Heart left ventricle (tissue), 16 donors: ENCODE data around the gene USP9Y. TPM values are rescaled to one million over a fixed set of nuclear protein-coding genes. Genes with fewer than 3 reads are reported as not detected.
"Not testable (repeated sequence)": the region's sequence is repeated elsewhere in the genome, so short reads cannot be mapped to it uniquely, and the experiment has no call there.

ENCODE experiments used
- ATAC-seq, 4 donors: fragments of 200-7000 bp; cut with Tn5 transposase; one replicate each; pipeline ENCODE4 v1.9.1; 2020 to 2022; ENCODE audit warnings: moderate library complexity in 4 of 4, mild to moderate bottlenecking in 3 of 4, moderate number of reproducible peaks in 1 of 4
- DNase-seq, 5 donors: peaks; one replicate each; pipeline ENCODE4 v3.0.0-alpha.2; 2020
- H3K27ac ChIP-seq, 12 donors: fragments of 200-600 bp; sonication (generic) in 4 of 12; one replicate each; pipeline versions ENCODE4 v1.5.0 to v1.8.0; 2016 to 2022; ENCODE audit warnings: mild to moderate bottlenecking in 2 of 12
- H3K27me3 ChIP-seq, 9 donors: fragments of 200-600 bp; sonication (generic) in 2 of 9; one replicate each; pipeline versions ENCODE4 v1.5.1 to v1.8.0; 2016 to 2022; ENCODE audit warnings: mild to moderate bottlenecking in 3 of 9
- H3K36me3 ChIP-seq, 9 donors: fragments of 200-600 bp; sonication (generic) in 2 of 9; one replicate each; pipeline versions ENCODE4 v1.5.0 to v1.8.0; 2018 to 2022; ENCODE audit warnings: mild to moderate bottlenecking in 2 of 9
- H3K4me1 ChIP-seq, 12 donors: fragments of 200-600 bp; sonication (generic) in 4 of 12; one replicate each; pipeline versions ENCODE4 v1.5.0 to v1.8.0; 2016 to 2022; ENCODE audit warnings: mild to moderate bottlenecking in 3 of 12
- H3K4me3 ChIP-seq, 12 donors: fragments of 200-600 bp; sonication (generic) in 4 of 12; one replicate each; pipeline versions ENCODE4 v1.5.0 to v1.8.0; 2017 to 2022; ENCODE audit warnings: mild to moderate bottlenecking in 9 of 12, moderate library complexity in 4 of 12
- H3K9me3 ChIP-seq, 12 donors: fragments of 200-600 bp; sonication (generic) in 4 of 12; one replicate each; pipeline versions ENCODE4 v1.5.0 to v1.8.0; 2016 to 2022; ENCODE audit warnings: mild to moderate bottlenecking in 1 of 12
- POLR2A ChIP-seq, 2 donors: fragments of 450-650 bp; IDR thresholded peaks; one replicate each; pipeline ENCODE4 v1.6.1; 2017; ENCODE audit warnings: antibody characterized with exemption in 2 of 2, mild to moderate bottlenecking in 2 of 2, moderate library complexity in 2 of 2
- WGBS, 4 donors: extraction: QIAGEN DNeasy Blood & Tissue Kit in 2 of 4; methylation state at CpG; one replicate each; pipeline versions ENCODE4 v1.1.5 to v1.1.7; 2013 to 2018; 5-methylcytosine and 5-hydroxymethylcytosine counted together
- intact Hi-C, 10 donors: fragments of 100-400 bp; cut with DNase I; formaldehyde crosslinking; loops; one replicate each; pipeline versions ENCODE4 v1.11.1 to v1.14.2; 2022
- polyA plus RNA-seq, 2 donors: library from polyadenylated mRNA; stranded (reverse); fragments of 200-250 nt; gene quantifications; one replicate each; pipeline ENCODE4 v1.2.3, GENCODE V29; 2013
- total RNA-seq, 9 donors: library from RNA; depleted of rRNA in 2 of 9; stranded (reverse); fragments of >200 nt in 2 of 9; fragmentation: NEBNext Ultra II Directional in 3 of 9; extraction: Animal tissue kit (Norgen Biotek cat#: 25700) in 3 of 9; gene quantifications; one replicate each; pipeline versions ENCODE4 v1.1.0 to v1.2.4, GENCODE V29; 2016 to 2023
- TF ChIP-seq, protein P1 (sequence below), 12 donors: fragments of 200-600 bp; sonication (generic) in 4 of 12; IDR thresholded peaks; one replicate each; pipeline versions ENCODE4 v1.5.0 to v1.8.0; 2018 to 2022; ENCODE audit warnings: antibody characterized with exemption in 12 of 12, mild to moderate bottlenecking in 5 of 12
- donor health status: ischemic (EF 13 %, LVEDD 7.1; RV severe dilation, severe dysfunction).
- donor health status: healthy with polysubstance abuse.
- donor health status: DM: no; HTN: yes; CAD: no.
- donor health status: DM: no; HTN: no; CAD: no.
- donor health status: ischemic (EF 25% LVEDD 6.9; RV normal size, moderate dysfunction).
- donor health status: ischemic (EF 25% LVEDD 5.7; RV mildly dilated, moderate dysfunction).
- donor health status: healthy.
- donor health status: DM: yes; HTN: yes; CAD: no.
- donor health status: ischemic (EF 35%, LVEDD 5.7; RV mildly dilated, moderate dysfunction).
- donor health status: nonischemic (EF 11% LVEDD 7.7; RV severe dilation, severe dysfunction).
- donor health status: DM: yes; HTN: yes; CAD: no.
- donor health status: PGD.
- donor health status: ischemic (EF 29% LVEDD 5.4; RV normal size, mild dysfunction).
- donor health status: nonischemic (EF 23%, LVEDD 6.1; RV moderate dilation, normal function).

Gene USP9Y
- total and polyA plus RNA-seq, 11 donors, result 8.9 to 34.5 (median 26.0) TPM; not detected in 5

DNA sequence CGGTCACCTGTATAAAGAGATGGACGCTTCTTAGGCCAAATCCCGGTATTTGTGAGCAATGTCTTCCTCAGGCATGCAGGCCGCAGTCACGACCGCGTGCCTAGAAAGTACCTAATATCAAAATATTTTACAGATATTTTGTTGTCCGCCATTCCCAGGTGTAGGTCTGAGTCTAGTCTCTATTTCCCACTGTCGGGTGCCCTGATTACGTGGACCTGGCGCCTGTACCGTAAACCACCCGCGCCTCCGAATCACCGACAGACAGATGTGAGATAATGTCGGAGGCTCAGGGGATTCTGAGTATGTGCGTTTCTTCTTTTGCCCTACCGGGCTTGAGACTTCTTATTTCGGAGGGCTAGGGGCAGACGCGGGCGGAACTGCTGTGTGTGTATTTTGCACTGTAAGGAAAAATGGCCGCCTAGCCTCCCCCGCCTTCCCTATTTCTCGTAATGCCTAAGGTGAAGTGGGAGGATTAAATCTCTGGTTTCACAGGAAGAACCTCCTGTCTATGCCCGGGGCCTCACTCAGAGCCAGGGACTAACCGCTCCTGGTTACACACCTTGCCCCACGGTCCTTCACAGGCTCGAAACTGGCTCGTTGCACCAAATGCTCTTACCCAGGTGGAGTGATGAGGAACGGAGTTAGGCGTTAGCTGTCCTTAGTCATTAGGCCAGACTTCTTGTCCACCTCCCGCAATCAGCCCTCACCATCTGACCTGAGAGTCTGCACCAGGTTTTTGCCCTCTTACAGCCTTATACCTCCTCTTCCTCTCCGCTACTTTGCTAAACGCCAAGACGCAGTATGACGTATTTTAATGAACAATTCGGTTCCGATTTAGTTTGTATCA lies 38.1 kb upstream of the USP9Y start:
- no peaks in the 10 kb centered on the region for H3K27me3 ChIP-seq
- H3K4me1 ChIP-seq, result peaks cover 0 to 12% (median 0%) of the 10 kb centered on the region in 12 donors
- H3K27ac ChIP-seq, result peak overlapping the region in 7 of 12 donors; percentile 44 to 93 (median 84)
- intact Hi-C loops, result no loop called here
- ATAC-seq (peak in 2 of 4 donors; percentile 3 to 55), DNase-seq (no peak)
- peaks cover 0 to 9% (median 0%) of the 10 kb centered on the region in 9 donors for H3K36me3 ChIP-seq
- no peaks in the 10 kb centered on the region for H3K9me3 ChIP-seq
- WGBS, 4 donors, result 1% methylated on average over 40 of the region's 40 CpGs; no CpG with 5 or more reads in 2 of the 4 donors
- peak overlapping the region in 7 of 12 donors; percentile 53 to 93 (median 75) for H3K4me3 ChIP-seq
- no peak for TF ChIP-seq POLR2A (IDR thresholded peaks at IDR 0.05)
- TF ChIP-seq, protein P1, sequence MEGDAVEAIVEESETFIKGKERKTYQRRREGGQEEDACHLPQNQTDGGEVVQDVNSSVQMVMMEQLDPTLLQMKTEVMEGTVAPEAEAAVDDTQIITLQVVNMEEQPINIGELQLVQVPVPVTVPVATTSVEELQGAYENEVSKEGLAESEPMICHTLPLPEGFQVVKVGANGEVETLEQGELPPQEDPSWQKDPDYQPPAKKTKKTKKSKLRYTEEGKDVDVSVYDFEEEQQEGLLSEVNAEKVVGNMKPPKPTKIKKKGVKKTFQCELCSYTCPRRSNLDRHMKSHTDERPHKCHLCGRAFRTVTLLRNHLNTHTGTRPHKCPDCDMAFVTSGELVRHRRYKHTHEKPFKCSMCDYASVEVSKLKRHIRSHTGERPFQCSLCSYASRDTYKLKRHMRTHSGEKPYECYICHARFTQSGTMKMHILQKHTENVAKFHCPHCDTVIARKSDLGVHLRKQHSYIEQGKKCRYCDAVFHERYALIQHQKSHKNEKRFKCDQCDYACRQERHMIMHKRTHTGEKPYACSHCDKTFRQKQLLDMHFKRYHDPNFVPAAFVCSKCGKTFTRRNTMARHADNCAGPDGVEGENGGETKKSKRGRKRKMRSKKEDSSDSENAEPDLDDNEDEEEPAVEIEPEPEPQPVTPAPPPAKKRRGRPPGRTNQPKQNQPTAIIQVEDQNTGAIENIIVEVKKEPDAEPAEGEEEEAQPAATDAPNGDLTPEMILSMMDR (IDR thresholded peaks at IDR 0.05), result no peak

DNA sequence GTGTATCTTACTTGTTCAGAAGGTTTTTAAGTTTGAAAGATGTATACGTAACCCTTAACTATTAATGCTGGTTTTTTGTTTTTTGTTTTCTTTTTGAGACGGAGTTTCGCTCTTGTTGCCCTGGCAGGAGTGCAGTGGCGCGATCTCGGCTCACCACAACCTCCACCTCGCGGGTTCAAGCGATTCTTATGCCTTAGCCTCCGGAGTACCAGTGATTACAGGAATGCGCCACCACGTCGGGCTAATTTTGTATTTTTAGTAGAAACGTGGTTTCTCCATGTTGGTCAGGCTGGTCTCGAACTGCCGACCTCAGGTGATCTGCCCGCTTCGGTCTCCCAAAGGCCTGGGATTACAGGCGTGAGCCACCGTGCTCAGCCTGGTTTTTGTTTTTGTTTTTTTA lies 37.2 kb upstream of the USP9Y start:
- intact Hi-C loops, H3K27me3 ChIP-seq, H3K9me3 ChIP-seq, H3K27ac ChIP-seq, ATAC-seq, DNase-seq: not testable (repeated sequence)
- peaks cover 0 to 10% (median 0%) of the 10 kb centered on the region in 9 donors for H3K36me3 ChIP-seq
- 65 to 80% methylated on average over 20 of the region's 20 CpGs; no CpG with 5 or more reads in 2 of the 4 donors for WGBS, 4 donors
- peak overlapping the region in 6 of 12 donors; percentile 61 to 93 (median 78) for H3K4me3 ChIP-seq
- peaks cover 0 to 12% (median 0%) of the 10 kb centered on the region in 12 donors for H3K4me1 ChIP-seq

DNA sequence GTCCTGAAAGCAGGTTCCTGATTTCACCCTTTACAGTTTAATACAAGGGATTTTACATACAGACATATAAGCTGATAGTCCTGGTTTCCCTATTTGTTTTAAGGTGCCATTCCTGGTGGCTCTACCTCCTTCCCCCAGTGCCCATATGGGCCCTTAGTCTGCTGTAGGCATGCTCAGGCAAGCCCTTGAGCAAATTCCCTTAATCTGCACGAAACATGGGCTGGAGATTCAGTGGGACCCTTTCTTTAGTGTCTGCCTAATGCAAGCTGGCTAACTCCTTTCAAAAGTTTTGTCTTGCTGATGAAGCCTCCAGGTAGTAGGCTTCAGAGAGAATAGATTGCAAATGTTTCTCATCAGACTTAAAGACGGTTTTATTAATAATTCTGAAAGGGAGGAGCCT lies 22.9 kb upstream of the USP9Y start:
- Histone ChIP-seq H3K9me3 (peaks cover 0 to 4% (median 0%) of the 10 kb centered on the region in 12 donors), H3K27me3 (no peaks in the 10 kb centered on the region), H3K4me3 (no peak overlapping the region), H3K36me3 (no peaks in the 10 kb centered on the region), H3K27ac (no peak overlapping the region), H3K4me1 (peaks cover 0 to 29% (median 0%) of the 10 kb centered on the region in 12 donors)
- DNase-seq (no peak), ATAC-seq (no peak)
- TF ChIP-seq, protein P1 (IDR thresholded peaks at IDR 0.05), result no peak
- no peak for TF ChIP-seq POLR2A (IDR thresholded peaks at IDR 0.05)
- intact Hi-C loops, result loop anchor here in 1 of 10 donors (10.0 kb wide), 1 partner anchor 47 kb away; no protein-coding TSS in a partner anchor
- WGBS, 4 donors, result 91 to 95% methylated on average over 2 of the region's 2 CpGs; no CpG with 5 or more reads in 2 of the 4 donors

DNA sequence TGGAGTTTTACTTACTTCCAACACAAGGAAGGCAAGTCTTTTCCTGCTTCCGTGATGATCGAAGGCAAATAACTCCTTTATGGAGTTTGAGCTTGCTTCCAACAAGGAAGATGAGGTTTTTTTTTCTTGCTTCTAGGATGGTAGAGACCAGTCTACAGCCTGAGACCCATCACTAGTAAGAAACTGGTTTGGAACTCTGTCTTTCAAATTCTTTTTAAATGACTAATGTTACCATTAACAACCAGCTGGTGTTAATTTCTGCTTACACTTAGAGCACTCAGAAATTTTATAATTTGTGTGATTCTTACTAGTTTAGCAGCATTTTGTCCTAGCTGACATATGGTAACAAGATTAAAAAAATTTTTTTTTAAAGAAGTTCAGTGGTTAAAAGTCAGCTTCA lies 19.5 kb upstream of the USP9Y start:
- intact Hi-C loops, result no loop called here
- no peak overlapping the region for H3K27ac ChIP-seq
- no peak for DNase-seq

More for the DNA sequence above, 19.5 kb upstream of the USP9Y start:
- no peak for ATAC-seq
- Histone ChIP-seq H3K4me3 (no peak overlapping the region), H3K36me3 (no peaks in the 10 kb centered on the region), H3K4me1 (peaks cover 0 to 29% (median 0%) of the 10 kb centered on the region in 12 donors), H3K27me3 (no peaks in the 10 kb centered on the region), H3K9me3 (peaks cover 0 to 4% (median 0%) of the 10 kb centered on the region in 12 donors)
- no peak for TF ChIP-seq POLR2A (IDR thresholded peaks at IDR 0.05)
- TF ChIP-seq, protein P1 (IDR thresholded peaks at IDR 0.05), result no peak
- 41 to 60% methylated on average over 2 of the region's 2 CpGs; no CpG with 5 or more reads in 2 of the 4 donors for WGBS, 4 donors
